ENCODE measurements around the gene EHBP1L1. TPM values are rescaled to one million over a fixed set of nuclear protein-coding genes. Genes with fewer than 3 reads are reported as not detected.

Gene EHBP1L1
- polyA plus RNA-seq, 2 of the 4 experiments (the other 2 are of a cell fraction), result 11.6 to 43.8 TPM

- ChIA-PET POLR2A (interaction anchor here (0.6 to 1.5 kb wide), 3 partner anchors 21 to 407 kb away, joined by 3 read pairs; partner anchors contain the start of gene PCNX3), CTCF (interaction anchor here (0.8 to 14.6 kb wide), 22 partner anchors 10 to 278 kb away, joined by 3 to 249 read pairs (median 5); partner anchors contain the start of genes EHBP1L1, FAM89B, MAP3K11 and MUS81)
- WGBS (ENCODE audit: missing lambda C conversion rate), result 86% methylated on average over 17 of the region's 26 CpGs
- H3K27ac ChIP-seq, result no peak overlapping the region
- TF ChIP-seq HES2 (IDR thresholded peaks at IDR 0.05), result no peak
- TF ChIP-seq RAD21 (conservative IDR thresholded peaks at IDR 0.05 in 1 of 2, IDR thresholded peaks at IDR 0.05 in 1 of 2), result peak; percentile 34 to 43; a peak in 3 of 5 replicates
- TF ChIP-seq SMC3 (IDR thresholded peaks at IDR 0.05), result peak; percentile 58
- TF ChIP-seq NPAS2 (CRISPR knock-in tag; IDR thresholded peaks at IDR 0.05; ENCODE audit: borderline replicate concordance), result no peak
- no peak for TF ChIP-seq NFE2L2 (conservative IDR thresholded peaks at IDR 0.05; ENCODE audit: low read length)
- TF ChIP-seq PHF8 (IDR thresholded peaks at IDR 0.05; ENCODE audit: borderline replicate concordance, low read depth), result no peak
- TF ChIP-seq, protein P1, sequence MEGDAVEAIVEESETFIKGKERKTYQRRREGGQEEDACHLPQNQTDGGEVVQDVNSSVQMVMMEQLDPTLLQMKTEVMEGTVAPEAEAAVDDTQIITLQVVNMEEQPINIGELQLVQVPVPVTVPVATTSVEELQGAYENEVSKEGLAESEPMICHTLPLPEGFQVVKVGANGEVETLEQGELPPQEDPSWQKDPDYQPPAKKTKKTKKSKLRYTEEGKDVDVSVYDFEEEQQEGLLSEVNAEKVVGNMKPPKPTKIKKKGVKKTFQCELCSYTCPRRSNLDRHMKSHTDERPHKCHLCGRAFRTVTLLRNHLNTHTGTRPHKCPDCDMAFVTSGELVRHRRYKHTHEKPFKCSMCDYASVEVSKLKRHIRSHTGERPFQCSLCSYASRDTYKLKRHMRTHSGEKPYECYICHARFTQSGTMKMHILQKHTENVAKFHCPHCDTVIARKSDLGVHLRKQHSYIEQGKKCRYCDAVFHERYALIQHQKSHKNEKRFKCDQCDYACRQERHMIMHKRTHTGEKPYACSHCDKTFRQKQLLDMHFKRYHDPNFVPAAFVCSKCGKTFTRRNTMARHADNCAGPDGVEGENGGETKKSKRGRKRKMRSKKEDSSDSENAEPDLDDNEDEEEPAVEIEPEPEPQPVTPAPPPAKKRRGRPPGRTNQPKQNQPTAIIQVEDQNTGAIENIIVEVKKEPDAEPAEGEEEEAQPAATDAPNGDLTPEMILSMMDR (IDR thresholded peaks at IDR 0.05), result peak; percentile 66
- FAIRE-seq (no peak), ATAC-seq (peak; percentile 42 to 73; a peak in 4 of 6 replicates), DNase-seq (ENCODE audit: low read depth in 1 of 2, low spot score in 1 of 2) (no peak)
- H3K4me1 ChIP-seq, result no peaks in the 10 kb centered on the region; the same call in 2 of the 3 replicates
- H3K4me2 ChIP-seq, result no peak overlapping the region
- H3K4me3 ChIP-seq, result no peak overlapping the region
- H3K9me3 ChIP-seq, result no peaks in the 10 kb centered on the region
These were observed 17.9 kb downstream of the EHBP1L1 start for GRCh38 chr11:65593518-65594414.

DNA sequence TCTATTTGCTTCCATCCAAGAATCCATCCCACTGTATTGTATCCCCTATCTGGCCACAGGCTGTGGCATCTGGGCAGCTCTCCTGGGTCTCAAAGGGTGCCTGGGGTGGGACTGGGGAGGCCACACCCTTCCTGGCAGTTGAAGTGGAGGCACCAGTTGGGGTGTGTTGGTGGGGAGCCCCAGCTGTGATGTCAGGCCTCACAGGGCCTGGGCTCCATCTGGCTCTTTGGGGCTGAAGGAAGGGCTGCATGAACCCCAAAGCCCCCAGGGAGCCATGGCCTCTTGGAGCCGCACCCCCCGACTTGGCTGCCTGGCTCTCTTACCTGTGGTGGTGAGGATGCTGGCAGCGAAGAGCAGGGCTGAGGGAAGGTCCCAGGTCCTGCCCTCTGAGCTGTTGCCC lies 19.3 kb downstream of the EHBP1L1 start:
- no CpG with 5 or more reads among the region's 3 CpGs for WGBS (ENCODE audit: missing lambda C conversion rate)
- TF ChIP-seq FOSL2 (IDR thresholded peaks at IDR 0.05) (no peak), FOSL2 (CRISPR knock-in tag; IDR thresholded peaks at IDR 0.05) (no peak), CHD4 (IDR thresholded peaks at IDR 0.05; ENCODE audit: borderline replicate concordance) (no peak), POLR2A (IDR thresholded peaks at IDR 0.05; ENCODE audit: low read length) (no peak), RFX5 (IDR thresholded peaks at IDR 0.05) (no peak), ESRRA (IDR thresholded peaks at IDR 0.05; ENCODE audit: borderline replicate concordance, low read length) (no peak), EHF (CRISPR knock-in tag; IDR thresholded peaks at IDR 0.05) (no peak), HES2 (IDR thresholded peaks at IDR 0.05) (no peak), KDM1A (IDR thresholded peaks at IDR 0.05; ENCODE audit: low read depth) (no peak), FOSB (CRISPR knock-in tag; IDR thresholded peaks at IDR 0.05) (no peak), NFE2L2 (conservative IDR thresholded peaks at IDR 0.05; ENCODE audit: low read length) (no peak)
- 0 out of 6 replicates have a peak overlapping the region, but pooled peaks of 1 of the 2 experiments have one; percentile 16 for H3K27ac ChIP-seq
- ATAC-seq (peak; percentile 3 to 8; a peak in 3 of 6 replicates), DNase-seq (ENCODE audit: low read depth in 1 of 2, low spot score in 1 of 2) (no peak), FAIRE-seq (no peak)
- ChIA-PET POLR2A (no interaction called here), CTCF (interaction anchor here (1.0 to 14.6 kb wide), 10 partner anchors 11 to 280 kb away, joined by 3 to 249 read pairs (median 22); partner anchors contain the start of genes EHBP1L1, FAM89B, MAP3K11 and PCNX3)
- H3K9me3 ChIP-seq, result no peaks in the 10 kb centered on the region
- no peak overlapping the region for H3K4me3 ChIP-seq
- no peaks in the 10 kb centered on the region; the same call in 2 of the 3 replicates for H3K4me1 ChIP-seq
- H3K4me2 ChIP-seq, result no peak overlapping the region

GRCh38 chr11:65595543-65596281 lies 19.9 kb downstream of the EHBP1L1 start, which contains the start of gene KCNK7:
Gene KCNK7, minus strand, starts transcription at chr11:65595800. Its CDS starts 28 bp downstream, at chr11:65595772.
- 0 out of 6 replicates have a peak within 1 kb of the TSS, but pooled peaks of 1 of the 2 experiments have one; percentile 16 for H3K27ac ChIP-seq
- TF ChIP-seq NR3C1 (IDR thresholded peaks at IDR 0.05) (no peak), RNF2 (IDR thresholded peaks at IDR 0.05; ENCODE audit: borderline replicate concordance, low read depth) (no peak), CBX2 (IDR thresholded peaks at IDR 0.05; ENCODE audit: borderline replicate concordance, low read depth) (no peak), ESRRA (IDR thresholded peaks at IDR 0.05; ENCODE audit: borderline replicate concordance, low read length) (no peak)
- no peak within 1 kb of the TSS for H3K4me2 ChIP-seq
- FAIRE-seq, result no peak
- no peak for DNase-seq (ENCODE audit: low read depth in 1 of 2, low spot score in 1 of 2)
- ATAC-seq, result peak; percentile 7 to 28; a peak in 4 of 6 replicates
- H3K9me3 ChIP-seq, result no peaks in the 10 kb centered on the region
- WGBS (ENCODE audit: missing lambda C conversion rate), result 98% methylated on average over 5 of the region's 12 CpGs
- no peak within 1 kb of the TSS for H3K4me3 ChIP-seq
- ChIA-PET CTCF (interaction anchor here (0.9 to 20.1 kb wide), 8 partner anchors 6 to 180 kb away, joined by 3 to 249 read pairs (median 53); partner anchors contain the start of genes EHBP1L1, FAM89B, KCNK7 and MAP3K11), POLR2A (interaction anchor here (1.0 kb wide), 1 partner anchor 20 kb away, joined by 3 read pairs; the partner anchor contains the start of gene PCNX3)
- H3K4me1 ChIP-seq, result no peaks in the 10 kb centered on the region; the same call in 2 of the 3 replicates

Data from A549 (cell line).